Stimulated activated CD4-positive, alpha-beta T cell treated with anti-CD3 and anti-CD28 coated beads, Interleukin-12 subunit alpha, Interleukin-12 subunit beta, amount 100 ng/mL, for 4 hours (primary cell): ENCODE data around the gene RAB20.
"Not testable (repeated sequence)": the region's sequence is repeated elsewhere in the genome, so short reads cannot be mapped to it uniquely, and the experiment has no call there.

Source experiments
- DNase-seq: peaks from one replicate; pipeline ENCODE4 v3.0.0-alpha.2; 2020

RAB20 gene

DNA sequence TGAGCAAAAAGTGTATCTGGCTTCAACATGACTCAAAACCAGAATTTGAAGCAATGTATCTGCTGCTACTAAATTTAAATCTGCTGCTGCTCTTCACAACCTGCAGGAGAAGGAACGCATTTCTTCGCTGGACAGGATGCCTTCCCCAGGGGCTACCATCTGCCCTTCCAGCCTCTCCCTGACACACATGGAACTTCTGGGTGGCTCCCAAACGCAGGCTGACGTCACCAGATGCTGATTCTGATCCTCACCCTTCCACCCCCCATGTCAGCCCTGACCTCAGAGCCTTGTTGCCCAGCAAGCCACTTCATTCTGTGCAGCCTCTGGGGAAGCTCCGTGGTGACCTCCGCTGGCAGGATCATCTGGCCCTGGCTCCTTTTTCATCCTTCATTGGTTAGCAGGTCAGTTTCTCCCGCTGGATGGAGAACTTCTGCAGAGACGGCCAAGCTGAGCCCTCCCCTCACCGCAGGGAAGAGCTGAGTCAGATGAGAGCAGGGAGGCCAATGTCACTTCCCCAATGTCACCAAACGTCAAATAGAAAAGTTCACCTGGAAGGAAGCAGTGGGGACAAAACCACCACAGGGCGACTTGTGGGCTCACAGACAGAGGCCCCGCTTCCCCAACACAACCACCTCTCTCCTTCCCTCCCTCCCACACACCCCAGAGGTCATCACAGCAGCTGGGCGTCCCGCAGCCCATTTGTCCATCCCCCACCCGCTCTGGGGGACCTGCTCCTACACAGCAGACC is 14.0 kb upstream of the RAB20 start:
- DNase-seq: no peak

GRCh38 chr13:110574161-110574560 is 12.6 kb upstream of the RAB20 start:
- DNase-seq: no peak

DNA sequence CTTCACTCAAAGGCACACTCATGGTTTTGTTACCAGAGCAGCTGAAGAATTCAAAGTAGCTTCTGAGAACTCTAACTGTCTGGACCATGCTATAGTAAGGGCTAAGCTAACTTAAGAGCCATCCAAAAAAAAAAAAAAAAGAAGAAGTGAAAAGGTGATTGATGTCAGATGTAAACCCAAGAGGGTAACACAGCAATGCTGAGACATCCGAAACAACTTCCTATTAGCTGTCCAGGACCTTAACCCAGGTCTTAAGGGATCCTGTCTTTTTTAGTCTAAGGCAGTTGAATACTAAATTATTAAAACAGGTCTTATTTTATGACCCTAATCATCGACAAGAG is 11.2 kb upstream of the RAB20 start:
- no peak for DNase-seq

- DNase-seq: no peak
These were observed 10.6 kb upstream of the RAB20 start for GRCh38 chr13:110571896-110572777.

- no peak for DNase-seq
These were observed 9.4 kb upstream of the RAB20 start for GRCh38 chr13:110570886-110571285.

- not testable (repeated sequence) for DNase-seq
These were observed 8.4 kb upstream of the RAB20 start for GRCh38 chr13:110569962-110570361.

- no peak for DNase-seq
These were observed 7.1 kb upstream of the RAB20 start for GRCh38 chr13:110568612-110569011.

DNA sequence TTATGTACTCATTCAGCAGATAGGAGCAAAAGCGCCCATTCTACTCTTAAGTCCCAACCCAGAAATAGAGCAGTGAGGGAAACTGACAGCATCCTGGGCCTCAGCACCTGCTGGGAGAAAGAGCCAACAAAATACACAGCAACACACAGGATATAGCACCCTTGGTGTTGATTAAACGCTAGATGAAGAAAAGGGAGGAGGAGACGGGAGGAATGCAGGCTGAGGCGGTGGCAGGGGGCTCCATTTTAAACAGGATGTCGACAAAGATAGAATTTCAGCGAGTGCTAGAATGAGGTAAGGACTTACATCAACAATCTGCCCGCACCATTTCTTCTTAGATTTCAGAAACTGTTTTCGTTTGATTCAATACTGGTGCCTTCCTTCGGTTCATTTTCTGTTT is 4.6 kb upstream of the RAB20 start:
- DNase-seq: no peak

DNA sequence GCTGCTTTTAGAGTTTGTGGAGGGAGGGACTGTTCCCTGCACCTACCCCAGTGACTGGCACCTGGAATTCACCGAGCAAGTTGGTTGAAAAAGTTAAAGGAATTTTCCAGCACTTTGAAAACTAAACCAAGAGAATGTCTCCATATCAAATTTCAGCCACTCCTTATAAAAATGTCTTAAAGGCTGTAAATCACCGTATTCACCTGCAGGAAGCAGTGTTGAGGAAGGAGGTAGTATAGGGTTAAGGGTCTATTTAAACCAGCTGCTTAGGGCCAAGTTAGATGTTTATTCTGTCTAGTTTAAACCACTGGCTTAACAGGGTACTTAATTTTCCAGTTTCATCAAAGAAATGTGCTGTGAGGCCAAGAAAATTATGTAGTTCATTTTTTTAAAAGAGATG is 3.8 kb upstream of the RAB20 start:
- no peak for DNase-seq

DNA sequence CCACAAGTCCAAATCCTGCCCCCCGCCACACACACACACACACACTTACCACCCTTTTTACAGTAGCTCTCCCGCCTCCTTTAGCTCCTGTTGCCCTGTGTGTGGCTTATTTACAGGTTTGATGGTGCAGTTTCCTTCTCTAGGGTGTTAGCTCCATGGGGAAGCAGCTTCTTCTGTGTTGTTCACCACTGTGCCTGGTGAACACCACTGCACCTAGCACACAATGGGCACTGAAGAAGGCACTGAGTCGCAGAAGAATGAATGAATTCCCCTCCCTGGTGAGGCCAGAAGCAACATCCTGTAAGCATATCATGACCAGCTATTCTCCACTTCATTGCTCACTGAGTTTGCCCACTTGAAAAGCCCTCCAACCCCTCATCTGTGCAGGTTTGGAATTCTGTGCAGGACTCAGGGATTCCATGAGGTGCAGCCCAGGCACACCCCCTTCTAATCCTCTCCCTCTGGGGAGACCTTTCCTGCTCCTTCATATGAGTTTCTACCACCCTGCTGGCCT is 3.0 kb upstream of the RAB20 start:
- no peak for DNase-seq

DNA sequence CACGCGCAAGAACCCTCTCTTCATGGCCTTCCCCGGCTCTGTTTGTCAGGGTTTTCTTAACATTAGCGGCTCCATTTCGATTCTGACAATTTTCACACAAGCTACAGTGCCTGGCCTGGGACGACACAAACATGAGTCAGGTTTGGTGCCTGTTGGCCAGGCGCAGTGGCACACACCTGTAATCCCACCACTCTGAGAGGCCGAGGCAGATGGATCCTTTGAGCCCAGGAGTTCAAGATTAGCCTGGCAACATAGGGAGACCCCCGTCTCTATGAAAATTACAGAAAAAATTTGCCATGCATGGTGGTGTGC is 1.9 kb upstream of the RAB20 start:
- no peak for DNase-seq

GRCh38 chr13:110562696-110563462 is 1.4 kb upstream of the RAB20 start:
- no peak for DNase-seq

GRCh38 chr13:110562036-110562597 is 595 bp upstream of the RAB20 start:
- no peak for DNase-seq

DNA sequence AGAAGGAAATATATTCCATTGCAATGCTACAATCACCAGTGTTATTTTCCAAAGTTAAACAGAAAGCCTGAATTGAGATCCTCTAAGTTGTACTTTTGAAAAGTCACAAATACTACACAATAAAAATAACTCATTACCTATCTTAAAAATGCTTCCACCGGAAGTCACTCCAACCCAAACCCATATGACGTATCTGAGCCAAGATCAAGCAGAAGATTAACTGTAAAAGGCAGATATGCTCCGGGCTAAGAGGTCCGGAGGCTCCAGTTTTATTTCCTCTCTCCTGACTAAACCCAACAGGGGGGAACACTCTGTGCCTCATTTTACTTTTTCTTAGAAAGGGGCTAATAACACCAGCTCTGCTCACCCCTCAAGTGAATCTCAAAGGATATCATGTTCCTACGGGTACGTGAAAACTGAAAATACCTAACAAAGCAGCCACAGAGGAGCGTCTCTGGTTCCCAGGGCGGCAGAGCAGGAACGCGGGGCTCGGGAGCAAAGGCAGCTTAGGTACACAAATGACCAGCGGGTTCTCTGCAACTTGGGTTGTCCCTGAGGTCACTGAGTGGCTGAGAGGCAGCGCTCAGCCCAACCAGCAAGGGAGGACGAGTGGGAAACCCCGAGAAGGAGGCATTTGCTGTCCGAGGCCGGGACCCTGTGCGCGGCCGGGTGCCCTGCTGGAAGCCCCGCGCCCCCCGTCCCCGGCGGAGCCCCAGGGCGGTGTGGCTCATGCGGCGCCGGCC is 750 bp downstream of the RAB20 start:
- DNase-seq: peak; percentile 4

DNA sequence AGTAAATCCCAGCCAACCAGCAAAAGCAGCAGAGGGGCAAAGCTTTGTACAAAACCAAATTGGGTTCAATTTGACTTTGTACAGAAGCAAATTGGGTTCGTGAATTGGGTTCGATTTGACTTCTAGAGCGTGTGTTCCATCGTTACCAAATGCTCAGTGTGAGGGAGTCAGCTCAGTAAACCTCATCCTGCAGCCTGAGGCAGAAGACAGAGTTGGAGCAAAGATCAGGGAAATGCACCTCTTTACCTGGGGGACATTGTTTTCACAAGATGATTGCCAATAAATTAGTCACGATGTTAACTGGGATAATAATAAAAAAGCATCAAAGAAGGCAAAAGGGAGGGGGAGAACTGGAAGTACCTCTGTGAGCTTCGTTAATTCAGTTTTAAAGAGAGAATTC is 1.5 kb downstream of the RAB20 start:
- DNase-seq: no peak

- DNase-seq: no peak
These were observed 2.0 kb downstream of the RAB20 start for GRCh38 chr13:110559429-110559943.

DNA sequence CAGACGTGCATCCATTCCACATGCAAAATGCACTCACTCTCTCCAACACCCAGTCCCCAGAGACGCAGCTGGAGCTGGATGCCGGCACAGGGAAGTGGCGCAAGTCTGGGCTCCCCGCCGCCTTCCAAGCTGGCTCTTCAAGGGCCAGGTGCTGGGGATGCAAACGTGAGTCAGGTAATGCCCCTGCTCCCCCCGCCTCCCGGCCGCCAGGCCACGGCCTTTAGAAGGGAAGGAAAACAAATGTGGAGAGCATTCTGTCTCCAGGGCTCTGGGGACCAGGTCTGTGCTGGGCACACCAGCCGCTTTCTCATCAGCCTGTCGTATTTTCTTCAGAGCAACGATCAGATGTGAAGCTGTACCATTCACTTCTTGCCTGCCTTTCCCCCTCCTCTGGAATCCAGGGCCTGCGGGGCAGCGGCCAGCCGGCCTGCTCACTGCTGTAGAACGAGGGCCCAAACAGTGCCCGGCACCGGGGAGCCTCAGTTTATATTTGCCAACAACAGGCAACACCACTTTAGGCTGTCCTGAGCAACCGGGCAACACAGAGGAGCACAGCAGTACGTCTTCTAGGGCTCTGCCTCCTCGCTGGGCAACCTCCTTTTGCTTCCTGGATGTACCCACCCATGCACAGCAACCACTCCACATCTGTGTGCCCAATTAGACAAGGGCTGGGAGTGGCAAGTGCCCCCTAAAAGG is 3.8 kb downstream of the RAB20 start:
- no peak for DNase-seq

GRCh38 chr13:110557082-110557481 is 4.4 kb downstream of the RAB20 start:
- DNase-seq: no peak

GRCh38 chr13:110556224-110556606 is 5.3 kb downstream of the RAB20 start:
- DNase-seq: no peak

- no peak for DNase-seq
These were observed 5.8 kb downstream of the RAB20 start for GRCh38 chr13:110555601-110556223.

DNA sequence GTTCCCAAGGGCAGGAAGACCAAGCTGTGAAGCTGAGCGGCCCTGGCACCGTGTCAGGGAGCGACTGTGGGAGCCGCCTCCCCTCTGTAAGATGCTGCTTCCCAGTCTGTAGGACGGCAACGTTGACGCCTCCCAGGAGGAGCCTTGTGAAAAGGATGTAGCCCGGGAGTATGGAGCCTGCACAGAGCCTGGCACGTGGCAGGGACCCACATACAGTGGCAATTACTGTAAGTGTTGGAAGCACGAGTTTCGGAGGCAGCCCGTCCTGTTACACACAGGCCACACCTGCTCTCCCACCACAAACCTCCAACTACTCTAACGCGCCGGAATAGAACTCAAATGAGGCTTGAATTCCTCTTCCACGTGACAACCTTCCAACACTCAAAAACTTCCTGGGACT is 6.6 kb downstream of the RAB20 start:
- no peak for DNase-seq
